HPDE6-E6E7 (cell line): ENCODE results near the gene RILPL2.
"Not testable (repeated sequence)": the region's sequence is repeated elsewhere in the genome, so short reads cannot be mapped to it uniquely, and the experiment has no call there.

Experiments
- DNase-seq: peaks from one replicate; pipeline ENCODE4 v3.0.0; 2011; ENCODE audit warnings: missing footprints; ENCODE audit errors: extremely low spot score

The RILPL2 gene

DNA sequence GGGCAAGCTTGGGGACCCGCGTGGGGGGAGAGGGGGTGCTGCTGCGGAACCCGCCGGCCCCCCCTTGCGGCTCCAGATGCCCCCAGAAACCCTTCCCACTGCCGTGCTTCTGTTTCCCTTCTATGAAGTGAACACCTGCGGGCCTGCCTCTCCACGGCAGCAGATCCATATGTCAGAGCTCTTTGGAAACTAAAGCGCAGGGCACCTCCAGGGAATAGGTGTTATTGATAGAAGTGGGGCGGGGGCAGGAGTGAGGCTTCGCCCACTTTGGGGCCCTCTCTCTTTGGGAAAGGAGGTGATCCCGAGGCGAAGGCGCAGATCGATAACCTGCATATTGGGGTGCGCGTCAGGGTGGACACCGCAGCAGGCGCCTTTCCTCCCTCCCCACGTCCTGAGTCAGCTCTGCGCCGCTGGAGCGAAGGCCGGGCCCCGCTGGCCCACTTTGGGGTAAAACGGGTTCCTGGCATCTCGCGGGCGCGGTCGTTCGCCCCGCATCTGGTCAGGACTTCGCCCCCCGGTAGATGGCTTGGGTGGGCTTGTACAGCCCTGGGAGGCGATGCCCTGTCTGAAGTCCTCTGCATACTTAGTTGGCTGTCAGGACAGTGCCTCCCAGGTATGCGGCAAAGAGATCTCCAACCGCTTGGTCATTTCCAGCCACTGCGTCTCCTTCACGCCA is 52.0 kb downstream of the RILPL2 start:
- DNase-seq: no peak

DNA sequence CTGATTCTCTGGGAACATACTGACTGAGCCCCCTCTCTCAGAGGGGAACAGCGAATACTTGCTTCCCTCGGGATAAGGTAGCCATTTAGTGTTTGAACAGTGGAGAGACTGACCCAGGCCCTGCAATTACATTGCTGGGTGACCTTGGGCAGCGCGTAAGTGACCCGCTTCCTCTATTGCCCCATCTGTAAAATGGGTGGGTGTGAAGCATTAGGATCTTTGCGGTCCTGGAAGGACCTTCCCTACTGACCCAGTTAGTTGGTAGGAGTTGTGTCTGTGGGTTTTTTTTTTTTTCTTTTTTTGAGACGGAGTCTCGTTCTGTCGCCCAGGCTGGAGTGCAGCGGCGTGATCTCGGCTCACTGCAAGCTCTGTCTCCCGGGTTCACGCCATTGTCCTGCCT is 53.8 kb downstream of the RILPL2 start:
- DNase-seq: no peak

DNA sequence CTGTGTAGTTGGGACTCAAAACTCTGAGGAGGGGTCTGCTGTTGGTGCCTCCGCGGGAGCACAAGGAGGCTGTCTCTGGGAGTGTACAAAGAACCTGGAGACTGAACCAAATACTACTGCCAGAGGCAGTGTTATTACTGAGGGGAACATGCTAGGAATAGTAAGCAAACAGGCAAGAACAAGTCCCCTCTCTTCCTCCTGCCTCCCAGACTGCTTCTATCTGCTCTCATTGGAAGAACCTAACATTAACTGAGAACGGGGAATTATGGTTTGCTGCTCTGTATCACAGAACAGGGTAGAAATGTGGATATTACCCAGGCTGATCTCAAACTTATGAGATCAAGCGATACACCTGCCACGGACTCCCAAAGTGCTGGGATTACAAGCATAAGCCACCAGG is 57.1 kb downstream of the RILPL2 start:
- no peak for DNase-seq

DNA sequence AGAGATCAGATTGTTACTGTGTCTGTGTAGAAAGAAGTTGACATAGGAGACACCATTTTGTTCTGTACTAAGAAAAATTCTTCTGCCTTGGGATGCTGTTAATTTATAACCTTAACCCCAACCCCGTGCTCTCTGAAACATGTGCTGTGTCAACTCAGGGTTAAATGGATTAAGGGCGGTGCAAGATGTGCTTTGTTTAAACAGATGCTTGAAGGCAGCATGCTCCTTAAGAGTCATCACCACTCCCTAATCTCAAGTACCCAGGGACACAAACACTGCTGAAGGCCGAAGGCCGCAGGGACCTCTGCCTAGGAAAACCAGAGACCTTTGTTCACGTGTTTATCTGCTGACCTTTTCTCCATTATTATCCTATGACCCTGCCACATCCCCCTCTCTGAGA is 64.1 kb downstream of the RILPL2 start:
- DNase-seq: not testable (repeated sequence)

DNA sequence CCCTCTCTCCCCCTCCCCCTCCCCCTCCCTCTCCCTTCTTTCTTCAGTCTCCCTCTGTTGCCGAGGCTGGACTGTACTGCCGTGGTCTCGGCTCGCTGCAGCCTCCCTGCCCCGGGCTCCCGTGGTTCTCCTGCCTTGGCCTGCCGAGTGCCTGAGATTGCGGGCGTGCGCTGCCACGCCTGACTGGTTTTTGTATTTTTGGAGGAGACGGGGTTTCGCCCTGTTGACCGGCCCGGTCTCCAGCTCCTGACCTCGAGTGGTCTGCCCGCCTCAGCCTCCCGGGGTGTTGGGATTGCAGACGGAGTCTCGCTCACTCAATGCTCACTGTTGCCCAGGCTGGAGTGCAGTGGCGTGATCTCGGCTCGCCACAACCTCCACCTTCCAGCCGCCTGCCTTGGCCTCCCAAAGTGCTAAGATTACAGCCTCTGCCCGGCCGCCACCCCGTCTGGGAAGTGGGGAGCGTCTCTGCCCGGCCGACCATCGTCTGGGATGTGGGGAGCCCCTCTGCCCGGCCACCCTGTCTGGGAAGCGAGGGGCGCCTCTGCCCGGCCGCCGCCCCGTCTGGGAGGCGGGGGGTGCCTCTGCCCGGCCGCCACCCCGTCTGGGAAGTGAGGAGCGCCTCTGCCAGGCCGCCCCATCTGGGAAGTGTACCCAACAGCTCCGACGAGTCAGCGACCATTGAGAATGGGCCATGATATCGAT is 64.7 kb downstream of the RILPL2 start:
- not testable (repeated sequence) for DNase-seq

DNA sequence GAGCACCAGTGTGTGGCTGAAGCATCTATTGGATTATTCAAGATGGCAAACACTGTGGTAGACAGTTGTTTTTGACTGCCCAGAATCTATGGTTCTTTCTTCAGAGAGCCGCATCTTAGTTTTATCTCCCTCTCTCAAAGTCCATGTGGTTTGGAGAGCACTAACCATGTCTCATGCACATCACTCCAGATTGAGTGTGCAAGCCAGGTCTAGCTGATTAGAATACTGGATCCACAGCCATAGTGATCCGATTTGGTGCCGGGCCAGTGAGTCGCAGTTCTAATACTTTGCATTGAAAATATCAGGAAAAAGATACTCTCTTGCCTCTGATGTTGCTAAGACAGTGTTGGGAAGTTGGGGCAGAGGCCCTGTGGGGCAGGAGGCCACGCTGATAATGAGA is 67.3 kb downstream of the RILPL2 start:
- DNase-seq: no peak

DNA sequence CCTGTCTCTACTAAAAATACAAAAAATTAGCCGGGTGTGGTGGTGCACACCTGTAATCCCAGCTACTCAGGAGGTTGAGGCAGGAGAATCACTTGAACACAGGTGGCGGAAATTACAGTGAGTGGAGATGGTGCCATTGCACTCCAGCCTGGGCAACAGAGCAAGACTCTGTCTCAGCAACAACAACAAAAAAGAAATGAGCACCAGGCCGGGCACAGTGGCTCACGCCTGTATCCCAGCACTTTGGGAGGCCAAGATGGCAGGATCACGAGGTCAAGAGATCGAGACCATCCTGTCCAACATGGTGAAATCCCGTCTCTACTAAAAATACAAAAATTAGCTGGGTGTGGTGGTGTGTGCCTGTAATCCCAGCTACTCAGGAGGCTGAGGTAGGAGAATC is 68.1 kb downstream of the RILPL2 start:
- DNase-seq: not testable (repeated sequence)

DNA sequence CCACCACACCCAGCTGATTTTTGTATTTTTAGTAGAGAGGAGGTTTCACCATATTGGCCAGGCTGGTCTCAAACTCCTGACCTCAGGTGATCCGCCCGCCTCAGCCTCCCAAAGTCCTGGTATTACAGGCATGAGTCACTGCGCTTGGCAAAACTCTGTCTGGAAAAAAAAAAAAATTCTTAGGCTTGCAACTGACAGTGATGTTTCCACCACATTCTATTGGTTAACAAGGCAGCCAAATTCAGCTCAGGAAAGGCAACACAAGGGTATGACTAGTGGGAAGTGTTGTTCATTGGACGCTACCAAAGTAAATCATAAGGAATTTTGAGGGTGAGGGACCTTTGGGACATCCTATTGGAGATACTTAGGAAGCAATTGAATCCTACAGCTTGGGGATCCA is 69.0 kb downstream of the RILPL2 start:
- no peak for DNase-seq
